Measurements from ENCODE around the gene ZNF8.
"Not testable (repeated sequence)": the region's sequence is repeated elsewhere in the genome, so short reads cannot be mapped to it uniquely, and the experiment has no call there.

The ZNF8 gene

DNA sequence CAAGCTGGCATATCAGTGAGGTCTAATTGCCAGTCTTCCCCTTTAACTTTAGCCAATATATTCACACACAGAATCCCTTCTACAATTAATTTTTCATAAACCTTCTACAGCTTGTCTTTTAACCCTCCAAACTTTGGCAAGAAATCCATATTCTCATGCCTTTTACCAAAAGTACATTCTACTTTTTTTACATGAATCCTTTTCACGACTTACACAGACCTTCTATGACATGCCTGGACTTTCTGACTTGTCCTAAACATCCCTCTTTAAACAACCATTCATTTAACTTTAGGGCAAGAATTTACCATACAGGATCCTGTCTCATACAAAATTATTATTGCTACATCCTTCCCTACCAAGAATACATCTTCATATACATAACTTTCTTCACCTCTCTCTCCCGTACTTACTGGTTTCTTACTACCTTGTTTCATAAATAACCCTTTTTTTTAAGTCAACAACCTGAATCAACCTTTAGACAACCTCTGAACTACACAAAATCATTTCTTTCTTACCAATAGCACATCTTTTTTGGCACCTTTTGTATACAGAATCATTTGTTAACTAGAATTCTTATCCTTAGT, 26.6 kb upstream of the ZNF8 start:
- CTCF ChIA-PET = interaction anchor here (1.5 kb wide), 1 partner anchor 52 kb away, joined by 3 read pairs; no protein-coding TSS in a partner anchor
- H3K4me3 ChIP-seq (ENCODE audit: low read depth, low read length) = no peak overlapping the region
- TF ChIP-seq, protein P1, sequence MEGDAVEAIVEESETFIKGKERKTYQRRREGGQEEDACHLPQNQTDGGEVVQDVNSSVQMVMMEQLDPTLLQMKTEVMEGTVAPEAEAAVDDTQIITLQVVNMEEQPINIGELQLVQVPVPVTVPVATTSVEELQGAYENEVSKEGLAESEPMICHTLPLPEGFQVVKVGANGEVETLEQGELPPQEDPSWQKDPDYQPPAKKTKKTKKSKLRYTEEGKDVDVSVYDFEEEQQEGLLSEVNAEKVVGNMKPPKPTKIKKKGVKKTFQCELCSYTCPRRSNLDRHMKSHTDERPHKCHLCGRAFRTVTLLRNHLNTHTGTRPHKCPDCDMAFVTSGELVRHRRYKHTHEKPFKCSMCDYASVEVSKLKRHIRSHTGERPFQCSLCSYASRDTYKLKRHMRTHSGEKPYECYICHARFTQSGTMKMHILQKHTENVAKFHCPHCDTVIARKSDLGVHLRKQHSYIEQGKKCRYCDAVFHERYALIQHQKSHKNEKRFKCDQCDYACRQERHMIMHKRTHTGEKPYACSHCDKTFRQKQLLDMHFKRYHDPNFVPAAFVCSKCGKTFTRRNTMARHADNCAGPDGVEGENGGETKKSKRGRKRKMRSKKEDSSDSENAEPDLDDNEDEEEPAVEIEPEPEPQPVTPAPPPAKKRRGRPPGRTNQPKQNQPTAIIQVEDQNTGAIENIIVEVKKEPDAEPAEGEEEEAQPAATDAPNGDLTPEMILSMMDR (IDR thresholded peaks at IDR 0.05; ENCODE audit: insufficient read depth, low read length, missing control alignments) = no peak
- POLR2A ChIA-PET = no interaction called here
- DNase-seq (ENCODE audit: low read depth, low spot score) = no peak

DNA sequence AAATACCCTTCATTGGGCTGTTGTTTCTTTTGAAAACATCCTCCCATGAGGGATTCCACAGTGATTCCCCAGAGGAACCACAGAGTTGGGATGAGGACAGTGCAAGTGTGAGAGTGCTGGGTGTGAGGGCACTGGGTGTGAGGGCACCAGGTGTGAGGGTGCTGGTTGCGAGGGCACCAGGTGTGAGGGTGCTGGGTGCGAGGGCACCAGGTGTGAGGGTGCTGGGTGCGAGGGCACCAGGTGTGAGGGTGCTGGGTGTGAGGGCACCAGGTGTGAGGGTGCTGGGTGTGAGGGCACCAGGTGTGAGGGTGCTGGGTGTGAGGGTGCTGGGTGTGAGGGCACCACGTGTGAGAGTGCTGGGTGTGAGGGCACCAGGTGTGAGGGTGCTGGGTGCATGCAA, 20.5 kb upstream of the ZNF8 start:
- POLR2A ChIA-PET; H3K4me3 ChIP-seq (ENCODE audit: low read depth, low read length); CTCF ChIA-PET; DNase-seq (ENCODE audit: low read depth, low spot score): not testable (repeated sequence)

DNA sequence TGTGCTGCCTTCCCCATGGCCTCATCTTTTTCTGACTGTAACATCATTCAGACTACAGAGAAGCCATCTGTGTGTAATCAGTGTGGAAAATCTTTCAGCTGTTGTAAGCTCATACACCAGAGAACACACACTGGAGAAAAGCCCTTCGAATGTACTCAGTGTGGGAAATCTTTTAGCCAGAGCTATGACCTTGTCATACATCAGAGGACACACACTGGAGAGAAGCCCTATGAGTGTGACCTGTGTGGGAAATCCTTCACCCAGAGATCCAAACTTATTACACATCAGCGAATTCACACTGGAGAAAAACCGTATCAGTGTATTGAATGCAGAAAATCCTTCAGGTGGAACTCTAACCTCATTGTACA, 17.2 kb upstream of the ZNF8 start:
- TF ChIP-seq, protein P1 (IDR thresholded peaks at IDR 0.05; ENCODE audit: insufficient read depth, low read length, missing control alignments) = no peak
- POLR2A ChIA-PET = no interaction called here
- DNase-seq (ENCODE audit: low read depth, low spot score) = no peak
- CTCF ChIA-PET = interaction anchor here (1.2 kb wide), 1 partner anchor 11 kb away, joined by 3 read pairs; no protein-coding TSS in a partner anchor
- H3K4me3 ChIP-seq (ENCODE audit: low read depth, low read length) = no peak overlapping the region

DNA sequence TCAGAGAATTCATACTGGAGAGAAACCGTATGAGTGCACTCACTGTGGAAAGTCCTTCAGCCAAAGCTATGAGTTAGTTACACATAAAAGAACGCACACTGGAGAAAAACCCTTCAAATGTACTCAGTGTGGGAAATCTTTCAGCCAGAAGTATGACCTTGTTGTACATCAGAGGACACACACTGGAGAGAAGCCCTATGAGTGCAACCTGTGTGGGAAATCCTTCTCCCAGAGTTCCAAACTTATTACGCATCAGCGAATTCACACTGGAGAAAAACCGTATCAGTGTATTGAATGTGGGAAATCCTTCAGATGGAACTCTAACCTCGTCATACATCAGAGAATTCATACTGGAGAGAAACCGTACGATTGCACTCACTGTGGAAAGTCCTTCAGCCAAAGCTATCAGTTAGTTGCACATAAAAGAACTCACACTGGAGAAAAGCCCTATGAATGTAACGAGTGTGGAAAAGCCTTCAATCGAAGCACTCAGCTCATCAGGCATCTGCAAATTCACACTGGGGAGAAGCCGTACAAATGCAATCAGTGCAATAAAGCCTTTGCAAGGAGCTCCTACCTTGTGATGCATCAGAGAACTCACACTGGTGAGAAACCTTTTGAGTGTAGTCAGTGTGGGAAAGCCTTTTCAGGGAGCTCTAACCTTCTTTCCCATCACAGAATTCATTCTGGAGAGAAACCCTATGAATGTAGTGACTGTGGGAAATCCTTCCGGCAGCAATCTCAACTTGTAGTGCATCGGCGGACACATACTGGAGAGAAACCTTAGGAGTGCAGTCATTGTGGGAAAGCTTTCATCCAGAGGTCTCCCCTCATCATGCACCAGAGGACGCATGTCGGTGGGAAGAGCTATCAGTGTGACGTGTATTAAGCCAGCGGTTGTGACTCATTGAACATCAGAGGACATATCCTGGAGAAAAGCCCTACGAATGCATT, 16.5 kb upstream of the ZNF8 start:
- TF ChIP-seq, protein P1 (IDR thresholded peaks at IDR 0.05; ENCODE audit: insufficient read depth, low read length, missing control alignments) = no peak
- CTCF ChIA-PET = interaction anchor here (1.2 kb wide), 1 partner anchor 11 kb away, joined by 3 read pairs; no protein-coding TSS in a partner anchor
- no peak overlapping the region for H3K4me3 ChIP-seq (ENCODE audit: low read depth, low read length)
- POLR2A ChIA-PET = no interaction called here
- DNase-seq (ENCODE audit: low read depth, low spot score) = no peak

DNA sequence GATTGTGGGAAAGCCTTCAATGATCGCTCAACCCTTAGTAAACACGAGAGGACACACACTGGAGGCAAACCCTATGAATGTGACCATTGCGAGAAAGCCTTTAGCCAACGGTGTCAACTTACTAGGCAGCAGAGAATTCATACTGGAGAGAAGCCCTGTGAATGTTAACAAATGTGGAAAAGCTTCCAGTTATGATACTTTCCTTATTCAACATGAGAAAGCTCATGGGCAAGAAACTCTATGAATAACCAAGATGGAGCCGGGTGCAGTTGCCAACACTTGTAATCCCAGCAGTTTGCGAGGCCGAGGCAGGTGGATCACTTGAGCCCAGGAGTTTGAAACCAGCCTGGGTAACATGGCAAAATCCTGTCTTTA, 15.8 kb upstream of the ZNF8 start:
- H3K4me3 ChIP-seq (ENCODE audit: low read depth, low read length) = no peak overlapping the region
- ChIA-PET POLR2A (no interaction called here), CTCF (no interaction called here)
- TF ChIP-seq, protein P1 (IDR thresholded peaks at IDR 0.05; ENCODE audit: insufficient read depth, low read length, missing control alignments) = no peak
- DNase-seq (ENCODE audit: low read depth, low spot score) = no peak

DNA sequence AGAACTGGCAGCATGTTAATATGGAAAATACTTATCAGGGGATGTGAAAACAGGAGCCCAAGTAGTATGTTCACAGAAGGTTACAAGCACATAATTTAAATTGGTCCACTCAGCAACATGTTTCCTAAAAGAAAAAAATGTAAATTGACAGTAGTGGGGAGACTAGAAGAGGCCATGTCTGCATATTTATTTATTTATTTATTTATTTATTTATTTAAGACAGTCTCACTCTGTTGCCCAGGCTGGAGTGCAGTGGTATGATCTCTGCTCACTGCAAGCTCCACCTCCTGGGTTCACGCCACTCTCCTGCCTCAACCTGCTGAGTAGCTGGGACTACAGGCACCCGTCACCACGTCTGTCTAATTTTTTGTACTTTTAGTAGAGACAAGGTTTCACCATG, 13.7 kb upstream of the ZNF8 start:
- no peak for DNase-seq (ENCODE audit: low read depth, low spot score)
- ChIA-PET CTCF (no interaction called here), POLR2A (interaction anchor here (0.6 kb wide), 1 partner anchor 370 kb away, joined by 4 read pairs; no protein-coding TSS in a partner anchor)
- no peak overlapping the region for H3K4me3 ChIP-seq (ENCODE audit: low read depth, low read length)
- TF ChIP-seq, protein P1 (IDR thresholded peaks at IDR 0.05; ENCODE audit: insufficient read depth, low read length, missing control alignments) = no peak
